Vagina (tissue), 2 donors: ENCODE data around the gene ZFP3. TPM values are rescaled to one million over a fixed set of nuclear protein-coding genes. Genes with fewer than 3 reads are reported as not detected.
A peak's percentile ranks its signal among the peaks of the same experiment; 100 is the strongest.
"Not testable (repeated sequence)": the region's sequence is repeated elsewhere in the genome, so short reads cannot be mapped to it uniquely, and the experiment has no call there.

Experiments used
- DNase-seq, 2 donors: peaks; one replicate each; pipeline ENCODE4 v3.0.0-alpha.2; 2017; ENCODE audit errors: extremely low spot score in 2 of 2
- H3K27ac ChIP-seq: fragments of 200-600 bp; sonication (generic); one replicate; pipeline ENCODE4 v1.5.1; 2019
- H3K27me3 ChIP-seq: fragments of 200-600 bp; sonication (generic); one replicate; pipeline ENCODE4 v1.5.1; 2019
- H3K36me3 ChIP-seq, 2 donors: fragments of 200-600 bp; sonication (generic); one replicate each; pipeline ENCODE4 v1.5.1; 2017 to 2019
- H3K4me1 ChIP-seq: fragments of 200-600 bp; sonication (generic); one replicate; pipeline ENCODE4 v1.5.1; 2019
- H3K4me3 ChIP-seq, 2 donors: fragments of 200-600 bp; sonication (generic); 1 replicate in 1 of 2; 2 replicates in 1 of 2; pipeline ENCODE4 v1.5.1; 2016 to 2019
- H3K9me3 ChIP-seq: fragments of 200-600 bp; sonication (generic); one replicate; pipeline ENCODE4 v1.5.1; 2019
- CTCF ChIP-seq, 3 experiments: fragments of 450-650 bp in 2 of 3; fragments of 200-600 bp in 1 of 3; sonication (generic) in 1 of 3; IDR thresholded peaks; one replicate each; pipeline ENCODE4 v1.5.1; 2017 to 2019; ENCODE audit warnings: antibody characterized with exemption in 3 of 3, mild to moderate bottlenecking in 2 of 3, moderate library complexity in 2 of 3
- POLR2A ChIP-seq, 2 donors: fragments of 450-650 bp; IDR thresholded peaks; one replicate each; pipeline ENCODE4 v1.6.1; 2017; ENCODE audit warnings: antibody characterized with exemption in 2 of 2, mild to moderate bottlenecking in 2 of 2, moderate library complexity in 2 of 2
- POLR2AphosphoS5 ChIP-seq, 2 donors: sonication (generic); formaldehyde crosslinking; IDR thresholded peaks; one replicate each; pipeline ENCODE4 v1.9.0; 2017; ENCODE audit warnings: antibody characterized with exemption in 2 of 2, mild to moderate bottlenecking in 2 of 2, low read depth in 1 of 2; ENCODE audit not compliant: insufficient read depth in 1 of 2
- intact Hi-C: fragments of 100-400 bp; cut with DNase I; formaldehyde crosslinking; loops from one replicate; pipeline ENCODE4 v1.15.1; 2023
- total RNA-seq: library from RNA; depleted of rRNA; stranded (reverse); fragments of >200 nt; gene quantifications from one replicate; pipeline ENCODE4 v1.2.3, GENCODE V29; 2016

The ZFP3 gene
- total RNA-seq, 1 donor from 2014 or later = 3.4 TPM

- no peak for DNase-seq
- H3K27ac ChIP-seq = no peak overlapping the region
- intact Hi-C loops = no loop called here
- H3K9me3 ChIP-seq = no peaks in the 10 kb centered on the region
- H3K4me3 ChIP-seq = no peak overlapping the region
- no peaks in the 10 kb centered on the region for H3K27me3 ChIP-seq
- H3K36me3 ChIP-seq = no peaks in the 10 kb centered on the region
- no peak for TF ChIP-seq POLR2AphosphoS5 (IDR thresholded peaks at IDR 0.05; ENCODE audit: insufficient read depth in 1 of 2, low read depth in 1 of 2)
- TF ChIP-seq POLR2A (IDR thresholded peaks at IDR 0.05) = no peak
- no peak for TF ChIP-seq CTCF (IDR thresholded peaks at IDR 0.05)
- peaks cover 2% of the 10 kb centered on the region for H3K4me1 ChIP-seq
Measured at GRCh38 chr17:5055543-5055942, 22.7 kb upstream of the ZFP3 start.

- Histone ChIP-seq H3K27ac (no peak overlapping the region), H3K9me3 (no peaks in the 10 kb centered on the region), H3K4me1 (no peaks in the 10 kb centered on the region), H3K4me3 (no peak overlapping the region), H3K27me3 (no peaks in the 10 kb centered on the region), H3K36me3 (no peaks in the 10 kb centered on the region)
- TF ChIP-seq POLR2AphosphoS5 (IDR thresholded peaks at IDR 0.05; ENCODE audit: insufficient read depth in 1 of 2, low read depth in 1 of 2) (no peak), CTCF (IDR thresholded peaks at IDR 0.05) (no peak), POLR2A (IDR thresholded peaks at IDR 0.05) (no peak)
- no peak for DNase-seq
- intact Hi-C loops = loop anchor here (10.0 kb wide), 1 partner anchor 160 kb away; the partner anchor contains the start of gene CHRNE
Measured at GRCh38 chr17:5065227-5065744, 13.0 kb upstream of the ZFP3 start.

DNA sequence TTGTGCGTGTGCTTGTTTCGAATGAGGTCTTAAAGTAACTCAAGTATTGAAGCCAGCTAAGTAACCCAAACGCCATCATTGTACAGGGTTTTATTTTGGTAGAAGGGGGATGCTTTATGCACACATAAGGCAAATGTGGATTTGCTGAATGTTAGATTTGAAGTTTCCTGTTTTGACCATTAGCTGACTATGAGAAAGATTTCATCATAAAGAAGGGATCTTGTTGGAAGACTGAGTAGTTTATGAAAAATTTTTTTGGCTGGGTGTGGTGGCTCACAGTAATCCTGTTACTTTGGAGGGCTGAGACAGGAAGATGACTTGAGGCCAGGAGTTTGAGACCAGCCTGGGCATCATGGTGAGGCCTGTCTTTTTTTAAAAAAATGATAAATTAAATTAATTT is 10.0 kb upstream of the ZFP3 start:
- no peak for DNase-seq
- Histone ChIP-seq H3K4me1 (no peaks in the 10 kb centered on the region), H3K27me3 (no peaks in the 10 kb centered on the region), H3K9me3 (no peaks in the 10 kb centered on the region), H3K4me3 (no peak overlapping the region), H3K27ac (no peak overlapping the region), H3K36me3 (no peaks in the 10 kb centered on the region)
- intact Hi-C loops = loop anchor here (10.0 kb wide), 1 partner anchor 163 kb away; the partner anchor contains the start of gene CHRNE
- no peak for TF ChIP-seq POLR2AphosphoS5 (IDR thresholded peaks at IDR 0.05; ENCODE audit: insufficient read depth in 1 of 2, low read depth in 1 of 2)
- TF ChIP-seq POLR2A (IDR thresholded peaks at IDR 0.05) = no peak
- no peak for TF ChIP-seq CTCF (IDR thresholded peaks at IDR 0.05)

- no peaks in the 10 kb centered on the region for H3K9me3 ChIP-seq
- TF ChIP-seq POLR2A (IDR thresholded peaks at IDR 0.05) (no peak), CTCF (IDR thresholded peaks at IDR 0.05) (no peak), POLR2AphosphoS5 (IDR thresholded peaks at IDR 0.05; ENCODE audit: insufficient read depth in 1 of 2, low read depth in 1 of 2) (no peak)
- intact Hi-C loops = loop anchor here (10.0 kb wide), 1 partner anchor 165 kb away; the partner anchor contains the start of gene CHRNE
Measured at GRCh38 chr17:5069724-5070123, 8.5 kb upstream of the ZFP3 start.

GRCh38 chr17:5075472-5075871 is 2.8 kb upstream of the ZFP3 start:
- H3K4me1 ChIP-seq = peaks cover 15% of the 10 kb centered on the region
- H3K27me3 ChIP-seq, intact Hi-C loops, H3K4me3 ChIP-seq, H3K9me3 ChIP-seq, H3K27ac ChIP-seq, DNase-seq, H3K36me3 ChIP-seq: not testable (repeated sequence)

More at GRCh38 chr17:5069724-5070123, 8.5 kb upstream of the ZFP3 start:
- H3K27ac ChIP-seq = no peak overlapping the region
- H3K27me3 ChIP-seq = no peaks in the 10 kb centered on the region
- no peaks in the 10 kb centered on the region for H3K36me3 ChIP-seq
- no peak overlapping the region for H3K4me3 ChIP-seq
- no peak for DNase-seq
- H3K4me1 ChIP-seq = no peaks in the 10 kb centered on the region

DNA sequence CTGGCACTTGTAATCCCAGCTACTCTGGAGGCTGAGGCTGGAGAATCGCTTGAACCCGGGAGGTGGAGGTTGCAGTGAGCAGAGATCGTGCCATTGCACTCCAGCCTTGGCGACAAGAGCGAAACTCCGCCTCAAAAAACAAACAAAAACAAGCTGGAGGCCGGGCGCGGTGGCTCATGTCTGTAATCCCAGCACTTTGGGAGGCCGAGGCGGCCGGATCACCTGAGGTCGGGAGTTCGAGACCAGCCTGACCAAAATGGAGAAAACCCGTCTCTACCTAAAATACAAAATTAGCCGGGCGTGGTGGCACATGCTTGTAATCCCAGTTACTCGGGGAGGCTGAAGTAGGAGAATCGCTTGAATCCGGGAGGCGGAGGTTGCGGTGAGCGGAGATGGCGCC is 992 bp upstream of the ZFP3 start:
- H3K9me3 ChIP-seq, DNase-seq, intact Hi-C loops, H3K27ac ChIP-seq, H3K36me3 ChIP-seq, H3K27me3 ChIP-seq: not testable (repeated sequence)
- peaks cover 15% of the 10 kb centered on the region for H3K4me1 ChIP-seq
- H3K4me3 ChIP-seq = peak overlapping the region; percentile 75 to 96
